Stimulated activated CD4-positive, alpha-beta T cell treated with anti-CD3 and anti-CD28 coated beads, Interleukin-12 subunit alpha, Interleukin-12 subunit beta, amount 100 ng/mL, for 48 hours (primary cell): Measurements from ENCODE around the gene UBE2F.
"Not testable (repeated sequence)": the region's sequence is repeated elsewhere in the genome, so short reads cannot be mapped to it uniquely, and the experiment has no call there.

Experiments used
- DNase-seq, 3 donors: peaks; one replicate each; pipeline ENCODE4 v3.0.0-alpha.2; 2020; ENCODE audit warnings: low read depth in 2 of 3, low spot score in 1 of 3

Gene UBE2F

DNA sequence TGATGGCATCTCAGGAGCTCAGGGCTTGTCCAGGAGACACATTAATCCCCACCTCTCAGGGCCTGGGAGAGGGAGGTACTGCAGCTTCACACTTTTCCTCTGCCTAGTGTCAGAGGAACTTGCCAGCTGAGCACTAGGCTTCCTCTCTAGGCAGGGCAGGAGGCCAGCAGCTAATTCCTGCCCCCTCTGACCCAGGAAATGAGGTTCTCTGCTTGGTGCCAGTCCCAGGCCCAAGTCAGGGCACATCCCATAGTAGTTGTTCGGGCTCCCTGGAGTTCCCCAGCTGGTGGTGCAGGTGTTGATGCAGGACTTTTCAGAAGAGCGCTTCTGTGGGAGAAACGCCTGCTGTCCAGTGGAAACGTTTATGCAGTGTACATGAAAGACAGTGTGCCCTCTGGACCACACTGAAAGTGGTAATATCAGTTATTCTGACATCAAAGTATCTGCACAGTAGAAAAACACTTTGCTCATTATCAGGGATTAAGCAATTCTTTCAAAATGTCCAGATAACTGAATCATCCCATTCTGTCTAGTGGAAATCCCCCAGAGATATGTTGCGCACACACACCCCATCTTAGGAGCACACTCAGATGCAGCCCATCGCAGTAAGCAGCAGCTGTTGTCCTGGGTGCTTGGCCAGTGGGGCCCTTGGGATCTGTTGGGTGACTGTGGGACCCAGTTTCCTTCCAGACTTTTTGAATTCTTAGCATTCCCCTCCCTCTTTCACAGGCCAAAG is 76.2 kb downstream of the UBE2F start:
- DNase-seq: no peak

GRCh38 chr2:238043851-238044250 is 77.0 kb downstream of the UBE2F start:
- DNase-seq: no peak

- DNase-seq: no peak
Measured at GRCh38 chr2:238045575-238045974, 78.8 kb downstream of the UBE2F start.

DNA sequence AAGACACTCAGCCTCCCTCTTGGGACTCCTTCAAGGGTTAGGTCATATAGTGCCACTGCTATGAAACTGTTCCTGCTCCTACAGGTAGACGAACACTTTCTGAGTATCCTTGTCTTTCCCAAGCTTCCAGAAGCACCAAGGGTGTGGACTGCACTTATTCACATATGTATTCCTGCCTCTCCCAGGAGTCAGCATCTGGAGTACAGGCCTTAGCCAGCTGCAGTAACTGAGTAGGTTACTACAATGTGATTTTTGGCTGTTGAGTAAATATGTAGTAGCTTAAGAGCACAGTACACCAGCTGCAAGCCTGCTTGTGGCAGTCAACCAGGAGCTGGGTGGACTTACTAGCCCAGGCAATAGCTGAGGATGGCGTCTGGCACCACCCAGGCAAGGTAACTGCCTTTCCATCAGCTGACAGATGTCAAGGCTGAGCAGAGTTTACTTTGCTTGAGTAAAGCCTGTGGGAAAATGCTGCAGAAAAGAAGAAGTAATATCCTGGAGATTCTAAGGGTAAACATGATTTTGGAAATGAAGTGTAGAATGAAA is 80.0 kb downstream of the UBE2F start:
- DNase-seq: no peak

- no peak for DNase-seq
Measured at GRCh38 chr2:238053191-238053776, 86.5 kb downstream of the UBE2F start.

DNA sequence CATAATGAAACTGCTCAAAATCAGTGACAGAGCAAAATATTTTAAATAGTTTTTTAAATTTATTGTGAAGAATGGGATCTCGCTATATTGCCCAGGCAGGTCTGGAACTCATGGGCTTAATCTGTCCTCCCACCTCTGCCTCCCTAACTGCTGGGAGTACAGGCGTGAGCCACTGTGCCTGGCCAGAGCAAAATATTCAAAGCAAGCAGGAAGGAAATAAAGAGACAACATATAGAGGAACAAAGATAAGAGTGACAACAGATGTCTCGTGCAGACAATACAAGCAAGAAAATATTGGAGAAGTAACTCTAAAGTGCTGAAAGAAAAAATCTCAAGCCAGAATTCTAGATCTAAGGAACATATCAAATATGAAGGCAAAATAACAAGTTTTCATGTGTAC is 89.0 kb downstream of the UBE2F start:
- DNase-seq: no peak

DNA sequence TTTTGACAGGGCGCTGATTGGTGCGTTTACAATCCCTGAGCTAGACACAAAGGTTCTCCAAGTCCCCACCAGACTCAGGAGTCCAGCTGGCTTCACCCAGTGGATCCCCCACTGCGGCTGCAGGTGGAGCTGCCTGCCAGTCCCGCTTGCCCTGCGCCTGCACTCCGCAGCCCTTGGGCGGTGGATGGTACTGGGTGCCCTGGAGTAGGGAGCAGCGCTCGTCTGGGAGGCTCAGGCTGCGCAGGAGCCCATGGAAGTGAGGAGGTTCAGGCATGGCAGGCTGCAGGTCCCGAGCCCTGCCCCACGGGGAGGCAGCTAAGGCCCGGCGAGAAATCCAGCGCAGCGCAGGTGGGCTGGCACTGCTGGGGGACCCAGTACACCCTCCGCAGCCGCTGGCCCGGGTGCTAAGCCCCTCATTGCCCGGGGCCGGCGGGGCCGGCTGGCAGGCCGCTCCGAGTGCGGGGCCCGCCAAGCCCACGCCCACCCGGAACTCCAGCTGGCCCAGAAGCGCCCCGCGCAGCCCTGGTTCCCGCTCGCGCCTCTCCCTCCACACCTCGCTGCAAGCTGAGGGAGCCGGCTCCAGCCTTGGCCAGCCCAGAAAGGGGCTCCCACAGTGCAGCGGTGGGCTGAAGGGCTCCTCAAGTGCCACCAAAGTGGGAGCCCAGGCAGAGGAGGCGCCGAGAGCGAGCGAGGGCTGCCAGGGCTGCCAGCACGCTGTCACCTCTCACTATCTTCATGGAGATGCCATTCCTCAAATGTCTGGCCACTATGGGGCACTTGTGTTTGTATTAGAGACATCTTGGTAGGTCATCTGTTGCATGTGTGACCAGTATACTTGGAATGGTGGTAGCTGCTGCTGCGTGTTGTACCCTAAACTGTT is 91.1 kb downstream of the UBE2F start:
- DNase-seq: not testable (repeated sequence)

DNA sequence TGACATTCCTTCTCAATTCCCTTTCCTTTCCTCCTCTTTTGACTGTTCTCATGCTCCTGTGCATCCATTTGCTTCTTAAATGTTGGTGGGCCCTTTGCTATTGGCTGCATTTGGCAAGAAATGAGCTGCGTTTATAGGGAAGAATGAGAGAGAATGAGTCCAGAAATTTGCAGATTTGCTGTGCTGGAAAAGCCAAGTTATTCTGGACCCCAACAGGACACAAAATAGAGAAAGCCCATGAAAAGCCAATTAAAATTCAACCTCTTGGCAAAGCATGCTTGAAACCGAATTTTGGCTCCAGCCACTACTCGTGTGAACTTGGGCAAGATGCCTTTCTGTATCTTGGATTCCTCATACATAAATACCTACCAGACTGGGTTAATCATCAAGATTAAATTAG is 92.7 kb downstream of the UBE2F start:
- no peak for DNase-seq

GRCh38 chr2:238060096-238060541 is 93.3 kb downstream of the UBE2F start:
- DNase-seq: no peak

GRCh38 chr2:238060542-238061314 is 93.9 kb downstream of the UBE2F start, which contains the start of gene SCLY:
Gene SCLY (plus strand): TSS chr2:238061001. CDS start chr2:238061055, 54 bp downstream.
- peak; percentile 92 to 94 (median 94) for DNase-seq

- peak in 1 of 3 donors; percentile 16 for DNase-seq
Measured at GRCh38 chr2:238061315-238062202, 94.7 kb downstream of the UBE2F start.

- no peak for DNase-seq
Measured at GRCh38 chr2:238063414-238064189, 96.8 kb downstream of the UBE2F start.

GRCh38 chr2:238064376-238064775 is 97.6 kb downstream of the UBE2F start:
- DNase-seq: no peak

DNA sequence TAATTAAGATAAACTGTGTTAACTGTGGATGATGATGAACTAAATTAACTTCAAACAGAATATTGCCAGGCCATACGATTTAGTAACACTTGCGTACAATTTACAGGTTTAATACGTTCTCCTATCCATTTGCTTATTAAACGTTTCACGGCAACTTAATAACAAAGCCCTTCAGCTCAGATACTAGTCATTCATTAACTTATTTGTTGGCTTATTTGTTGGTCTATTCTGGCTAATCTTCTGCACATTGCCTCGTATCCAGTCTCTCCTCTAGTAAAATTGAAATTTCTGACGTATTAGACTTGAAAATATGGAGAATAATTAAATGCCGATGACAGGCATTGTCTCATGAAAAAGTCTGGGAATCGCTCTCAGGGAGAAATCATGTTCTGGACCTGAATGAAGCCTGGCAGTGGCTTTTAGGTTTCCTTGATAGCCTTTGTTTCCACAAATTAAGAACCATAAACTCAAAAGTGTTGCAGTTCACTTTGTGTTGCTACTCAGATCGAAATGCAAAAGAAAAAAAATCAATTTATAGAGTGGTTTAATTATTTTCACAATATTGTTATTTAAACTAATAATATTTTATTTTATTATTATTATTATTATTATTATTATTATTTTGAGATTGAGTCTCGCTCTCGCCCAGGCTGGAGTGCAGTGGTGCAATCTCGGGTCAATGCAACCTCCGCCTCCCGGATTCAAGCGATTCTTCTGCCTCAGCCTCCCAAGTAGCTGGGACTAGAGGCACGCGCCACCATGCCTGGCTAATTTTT is 98.4 kb downstream of the UBE2F start:
- DNase-seq: no peak

DNA sequence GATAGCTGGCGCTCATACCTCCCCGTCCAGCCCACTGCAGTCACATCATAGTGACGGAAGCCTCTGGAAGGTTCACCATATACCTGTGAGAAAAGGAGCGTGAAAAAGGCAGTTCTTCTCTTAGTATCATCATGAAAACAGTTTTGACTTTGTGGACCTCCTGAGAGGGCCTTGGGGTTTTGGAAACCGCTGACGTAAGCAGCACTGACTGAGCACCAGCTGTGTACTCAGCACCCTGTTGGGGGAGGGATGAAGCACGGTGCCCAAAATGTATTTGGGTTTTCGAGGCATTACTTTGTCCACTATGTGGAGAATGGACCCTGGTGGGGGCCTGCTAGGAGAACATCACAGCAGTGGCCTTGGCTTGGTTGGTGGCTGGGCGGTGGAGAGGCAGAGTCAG is 99.4 kb downstream of the UBE2F start:
- no peak for DNase-seq

- peak; percentile 21 to 50 (median 43) for DNase-seq
Measured at GRCh38 chr2:238066718-238067117, 99.9 kb downstream of the UBE2F start.

DNA sequence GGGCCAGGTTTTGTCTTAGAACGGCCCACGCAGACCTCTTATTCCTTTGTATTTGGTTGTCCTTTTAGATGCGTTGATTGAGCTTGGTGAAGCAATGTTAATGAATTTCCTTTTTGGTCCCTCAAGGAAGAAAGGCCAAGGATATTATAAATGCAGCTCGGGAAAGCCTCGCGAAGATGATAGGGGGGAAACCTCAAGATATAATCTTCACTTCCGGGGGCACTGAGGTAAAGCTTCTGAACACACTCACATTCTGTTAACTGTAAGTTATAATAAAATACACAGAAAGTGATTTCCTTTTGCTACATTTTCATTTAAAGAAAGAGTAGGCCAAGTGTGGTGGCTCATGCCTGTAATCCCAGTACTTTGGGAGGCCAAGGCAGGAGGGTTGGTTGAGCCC is 101.1 kb downstream of the UBE2F start:
- no peak for DNase-seq

DNA sequence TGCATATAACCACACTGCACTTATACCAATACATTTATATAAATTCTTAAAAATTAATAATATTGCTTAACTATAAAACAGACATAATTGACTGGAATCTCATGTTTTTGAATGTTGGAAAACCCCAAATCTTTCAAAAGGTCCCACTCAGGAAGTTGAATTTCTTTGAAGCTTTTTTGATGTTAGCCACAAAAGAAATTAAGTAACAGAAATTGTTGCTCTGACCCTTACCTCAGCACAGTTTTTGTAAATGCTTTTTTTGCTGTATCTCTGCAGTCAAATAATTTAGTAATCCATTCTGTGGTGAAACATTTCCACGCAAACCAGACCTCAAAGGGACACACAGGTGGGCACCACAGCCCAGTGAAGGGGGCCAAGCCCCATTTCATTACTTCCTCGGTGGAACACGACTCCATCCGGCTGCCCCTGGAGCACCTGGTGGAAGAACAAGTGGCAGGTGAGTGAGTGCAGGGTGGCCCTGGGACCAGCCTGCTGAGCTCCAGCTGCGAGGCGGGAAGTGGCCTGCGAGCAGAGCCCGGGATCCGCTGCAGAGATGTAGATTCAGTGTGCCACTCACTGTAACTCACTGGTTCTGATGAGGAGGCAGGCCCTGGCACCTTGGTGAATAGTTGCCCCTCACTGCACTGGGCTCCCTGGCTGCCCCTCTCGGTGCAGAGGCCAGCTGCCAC is 102.4 kb downstream of the UBE2F start:
- DNase-seq: no peak
